GM21528 (cell line): Measurements from ENCODE around the gene KCNA4.
A peak's percentile ranks its signal among the peaks of the same experiment; 100 is the strongest.
"Not testable (repeated sequence)": the region's sequence is repeated elsewhere in the genome, so short reads cannot be mapped to it uniquely, and the experiment has no call there.

ENCODE experiments used
- ATAC-seq: cut with Tn5 transposase; IDR thresholded peaks from one replicate; pipeline ENCODE4 v1.9.1; 2021; ENCODE audit warnings: mild to moderate bottlenecking, moderate library complexity; ENCODE audit not compliant: unreplicated experiment, low FRiP score

KCNA4 gene

GRCh38 chr11:30000986-30001750 is 15.7 kb downstream of the KCNA4 start:
- no peak for ATAC-seq

- ATAC-seq: peak; percentile 49
Measured at GRCh38 chr11:29996016-29996415, 20.8 kb downstream of the KCNA4 start.

GRCh38 chr11:29989174-29989970 is 27.5 kb downstream of the KCNA4 start:
- ATAC-seq: no peak

- no peak for ATAC-seq
Measured at GRCh38 chr11:29985248-29985647, 31.6 kb downstream of the KCNA4 start.

- ATAC-seq: no peak
Measured at GRCh38 chr11:29984544-29984943, 32.3 kb downstream of the KCNA4 start.

- ATAC-seq: no peak
Measured at GRCh38 chr11:29978549-29978948, 38.3 kb downstream of the KCNA4 start.

- ATAC-seq: not testable (repeated sequence)
Measured at GRCh38 chr11:29975580-29975979, 41.2 kb downstream of the KCNA4 start.

- no peak for ATAC-seq
Measured at GRCh38 chr11:29963796-29964195, 53.0 kb downstream of the KCNA4 start.

- ATAC-seq: no peak
Measured at GRCh38 chr11:29963036-29963435, 53.8 kb downstream of the KCNA4 start.

- ATAC-seq: no peak
Measured at GRCh38 chr11:29962243-29962642, 54.6 kb downstream of the KCNA4 start.
